ENCODE measurements around the gene PCDHA1.
"Not testable (repeated sequence)": the region's sequence is repeated elsewhere in the genome, so short reads cannot be mapped to it uniquely, and the experiment has no call there.

PCDHA1 gene

DNA sequence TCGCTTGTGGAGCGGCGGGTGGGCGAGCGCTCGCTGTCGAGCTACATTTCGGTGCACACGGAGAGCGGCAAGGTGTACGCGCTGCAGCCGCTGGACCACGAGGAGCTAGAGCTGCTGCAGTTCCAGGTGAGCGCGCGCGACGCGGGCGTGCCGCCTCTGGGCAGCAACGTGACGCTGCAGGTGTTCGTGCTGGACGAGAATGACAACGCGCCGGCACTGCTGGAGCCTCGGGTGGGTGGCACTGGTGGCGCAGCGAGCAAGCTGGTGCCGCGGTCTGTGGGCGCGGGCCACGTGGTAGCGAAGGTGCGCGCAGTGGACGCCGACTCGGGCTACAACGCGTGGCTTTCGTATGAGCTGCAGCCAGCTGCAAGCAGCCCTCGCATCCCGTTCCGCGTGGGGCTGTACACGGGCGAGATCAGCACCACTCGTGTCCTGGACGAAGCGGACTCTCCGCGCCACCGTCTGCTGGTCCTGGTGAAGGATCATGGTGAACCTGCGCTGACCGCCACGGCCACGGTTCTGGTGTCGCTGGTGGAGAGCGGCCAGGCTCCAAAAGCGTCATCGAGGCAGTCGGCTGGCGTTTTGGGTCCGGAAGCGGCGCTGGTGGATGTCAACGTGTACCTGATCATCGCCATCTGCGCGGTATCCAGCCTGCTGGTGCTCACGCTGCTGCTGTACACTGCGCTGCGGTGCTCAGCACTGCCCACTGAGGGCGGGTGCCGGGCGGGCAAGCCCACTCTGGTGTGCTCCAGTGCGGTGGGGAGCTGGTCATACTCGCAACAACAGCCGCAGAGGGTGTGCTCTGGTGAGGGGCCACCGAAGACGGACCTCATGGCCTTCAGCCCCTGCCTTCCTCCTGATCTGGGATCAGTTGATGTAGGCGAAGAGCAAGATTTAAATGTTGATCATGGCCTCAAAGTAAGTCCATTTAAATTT, 57.1 kb downstream of the PCDHA1 start:
- no CpG with 5 or more reads among the region's 87 CpGs for WGBS (ENCODE audit: extremely low coverage, insufficient coverage, insufficient read length)

DNA sequence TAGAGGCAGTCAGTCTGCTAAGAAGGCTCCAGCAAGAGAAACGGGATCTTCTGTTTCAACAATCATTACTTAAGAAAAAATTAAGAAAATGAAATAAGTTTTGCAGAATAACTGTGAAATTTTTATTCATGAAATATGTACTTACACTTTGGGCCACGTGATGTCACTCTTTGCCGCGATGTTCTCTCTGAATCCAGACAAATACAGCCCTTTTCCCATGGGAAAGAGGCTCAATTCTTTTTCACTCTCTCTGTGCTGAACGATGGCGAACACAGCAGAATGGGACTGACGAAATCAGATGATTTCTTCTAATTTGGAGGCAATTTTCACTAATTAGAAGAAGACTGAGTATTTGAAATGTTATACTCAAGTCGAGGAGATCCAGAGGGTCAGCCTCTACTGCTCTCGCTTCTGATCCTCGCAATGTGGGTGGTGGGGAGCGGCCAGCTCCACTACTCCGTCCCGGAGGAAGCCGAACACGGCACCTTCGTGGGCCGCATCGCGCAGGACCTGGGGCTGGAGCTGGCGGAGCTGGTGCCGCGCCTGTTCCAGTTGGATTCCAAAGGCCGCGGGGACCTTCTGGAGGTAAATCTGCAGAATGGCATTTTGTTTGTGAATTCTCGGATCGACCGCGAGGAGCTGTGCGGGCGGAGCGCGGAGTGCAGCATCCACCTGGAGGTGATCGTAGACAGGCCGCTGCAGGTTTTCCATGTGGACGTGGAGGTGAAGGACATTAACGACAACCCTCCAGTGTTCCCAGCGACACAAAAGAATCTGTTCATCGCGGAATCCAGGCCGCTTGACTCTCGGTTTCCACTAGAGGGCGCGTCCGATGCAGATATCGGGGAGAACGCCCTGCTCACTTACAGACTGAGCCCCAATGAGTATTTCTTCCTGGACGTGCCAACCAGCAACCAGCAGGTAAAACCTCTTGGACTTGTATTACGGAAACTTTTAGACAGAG, 62.5 kb downstream of the PCDHA1 start, which contains the start of gene PCDHA9:
Gene PCDHA9 (plus strand): TSS at position 244 of the 964 bp plus-strand sequence. CDS start 114 bp downstream, at position 358.
- not testable (repeated sequence) for H2BK12ac ChIP-seq (ENCODE audit: low read length); H3K27ac ChIP-seq (ENCODE audit: low read depth, low read length); H3K4me2 ChIP-seq (ENCODE audit: low read length); H2BK5ac ChIP-seq (ENCODE audit: low read depth, low read length, poor library complexity); H4K12ac ChIP-seq (ENCODE audit: low read depth, low read length); H2BK120ac ChIP-seq (ENCODE audit: insufficient read depth, low read length, poor library complexity); H3K23ac ChIP-seq (ENCODE audit: low read length); H3K79me1 ChIP-seq (ENCODE audit: low read length); H2AFZ ChIP-seq (ENCODE audit: insufficient read depth, low read length, poor library complexity); H3K18ac ChIP-seq (ENCODE audit: low read length); H3K4me1 ChIP-seq (ENCODE audit: control insufficient read depth in 1 of 2, insufficient read depth in 2 of 2, low read length in 2 of 2); DNase-seq; H3K79me2 ChIP-seq (ENCODE audit: control insufficient read depth, insufficient read depth, low read length, poor library complexity); H3K27me3 ChIP-seq (ENCODE audit: insufficient read depth, low read length); H4K8ac ChIP-seq (ENCODE audit: low read depth, low read length); H3K4ac ChIP-seq (ENCODE audit: low read depth, low read length); H3K9ac ChIP-seq (ENCODE audit: low read length); H3K9me3 ChIP-seq (ENCODE audit: insufficient read depth, low read depth, low read length); H3K14ac ChIP-seq (ENCODE audit: low read length); H3K36me3 ChIP-seq (ENCODE audit: control insufficient read depth in 1 of 2, insufficient read depth in 2 of 2, low read length in 2 of 2); H4K91ac ChIP-seq (ENCODE audit: low read depth, low read length); H2AK5ac ChIP-seq (ENCODE audit: low read length); H3K4me3 ChIP-seq (ENCODE audit: low read depth, low read length)
- WGBS (ENCODE audit: extremely low coverage, insufficient coverage, insufficient read length), result no CpG with 5 or more reads among the region's 48 CpGs

More for the DNA sequence above, 57.1 kb downstream of the PCDHA1 start:
- Histone ChIP-seq H3K14ac (ENCODE audit: low read length) (no peak overlapping the region), H2AFZ (ENCODE audit: insufficient read depth, low read length, poor library complexity) (no peak overlapping the region), H3K27ac (ENCODE audit: low read depth, low read length) (no peak overlapping the region), H3K23ac (ENCODE audit: low read length) (no peak overlapping the region), H3K79me2 (ENCODE audit: control insufficient read depth, insufficient read depth, low read length, poor library complexity) (no peaks in the 10 kb centered on the region), H3K36me3 (ENCODE audit: control insufficient read depth in 1 of 2, insufficient read depth in 2 of 2, low read length in 2 of 2) (no peaks in the 10 kb centered on the region), H3K4me1 (ENCODE audit: control insufficient read depth in 1 of 2, insufficient read depth in 2 of 2, low read length in 2 of 2) (no peaks in the 10 kb centered on the region), H3K4me2 (ENCODE audit: low read length) (no peak overlapping the region), H3K9ac (ENCODE audit: low read length) (no peak overlapping the region), H4K8ac (ENCODE audit: low read depth, low read length) (no peak overlapping the region), H3K4ac (ENCODE audit: low read depth, low read length) (no peak overlapping the region), H3K4me3 (ENCODE audit: low read depth, low read length) (no peak overlapping the region), H3K9me3 (ENCODE audit: insufficient read depth, low read depth, low read length) (no peaks in the 10 kb centered on the region), H4K12ac (ENCODE audit: low read depth, low read length) (no peak overlapping the region), H2BK12ac (ENCODE audit: low read length) (no peak overlapping the region), H2AK5ac (ENCODE audit: low read length) (no peak overlapping the region), H2BK120ac (ENCODE audit: insufficient read depth, low read length, poor library complexity) (no peak overlapping the region), H3K27me3 (ENCODE audit: insufficient read depth, low read length) (no peaks in the 10 kb centered on the region), H4K91ac (ENCODE audit: low read depth, low read length) (no peak overlapping the region), H3K18ac (ENCODE audit: low read length) (no peak overlapping the region), H2BK5ac (ENCODE audit: low read depth, low read length, poor library complexity) (no peak overlapping the region), H3K79me1 (ENCODE audit: low read length) (no peaks in the 10 kb centered on the region)
- DNase-seq, result no peak

DNA sequence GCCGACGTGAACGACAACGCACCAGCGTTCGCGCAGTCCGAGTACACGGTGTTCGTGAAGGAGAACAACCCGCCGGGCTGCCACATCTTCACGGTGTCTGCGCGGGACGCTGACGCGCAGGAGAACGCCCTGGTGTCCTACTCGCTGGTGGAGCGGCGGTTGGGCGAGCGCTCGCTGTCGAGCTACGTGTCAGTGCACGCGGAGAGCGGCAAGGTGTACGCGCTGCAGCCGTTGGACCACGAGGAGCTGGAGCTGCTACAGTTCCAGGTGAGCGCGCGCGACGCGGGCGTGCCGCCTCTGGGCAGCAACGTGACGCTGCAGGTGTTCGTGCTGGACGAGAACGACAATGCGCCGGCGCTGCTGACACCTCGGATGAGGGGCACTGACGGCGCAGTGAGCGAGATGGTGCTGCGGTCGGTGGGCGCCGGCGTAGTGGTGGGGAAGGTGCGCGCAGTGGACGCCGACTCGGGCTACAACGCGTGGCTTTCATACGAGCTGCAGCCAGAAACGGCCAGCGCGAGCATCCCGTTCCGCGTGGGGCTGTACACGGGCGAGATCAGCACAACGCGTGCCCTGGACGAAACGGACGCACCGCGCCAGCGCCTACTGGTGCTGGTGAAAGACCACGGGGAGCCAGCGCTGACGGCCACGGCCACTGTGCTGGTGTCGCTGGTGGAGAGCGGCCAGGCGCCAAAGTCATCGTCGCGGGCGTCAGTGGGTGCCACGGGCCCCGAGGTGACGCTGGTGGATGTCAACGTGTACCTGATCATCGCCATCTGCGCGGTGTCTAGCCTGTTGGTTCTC, 64.1 kb downstream of the PCDHA1 start:
- H3K4ac ChIP-seq (ENCODE audit: low read depth, low read length); H4K8ac ChIP-seq (ENCODE audit: low read depth, low read length); H3K27me3 ChIP-seq (ENCODE audit: insufficient read depth, low read length); H3K27ac ChIP-seq (ENCODE audit: low read depth, low read length); H3K4me1 ChIP-seq (ENCODE audit: control insufficient read depth in 1 of 2, insufficient read depth in 2 of 2, low read length in 2 of 2); H2BK5ac ChIP-seq (ENCODE audit: low read depth, low read length, poor library complexity); H3K79me2 ChIP-seq (ENCODE audit: control insufficient read depth, insufficient read depth, low read length, poor library complexity); DNase-seq; H3K4me3 ChIP-seq (ENCODE audit: low read depth, low read length); H3K23ac ChIP-seq (ENCODE audit: low read length); H3K9me3 ChIP-seq (ENCODE audit: insufficient read depth, low read depth, low read length); H3K4me2 ChIP-seq (ENCODE audit: low read length); H3K18ac ChIP-seq (ENCODE audit: low read length); H2BK12ac ChIP-seq (ENCODE audit: low read length); H3K14ac ChIP-seq (ENCODE audit: low read length); H2AK5ac ChIP-seq (ENCODE audit: low read length); H3K79me1 ChIP-seq (ENCODE audit: low read length); H4K12ac ChIP-seq (ENCODE audit: low read depth, low read length); H3K9ac ChIP-seq (ENCODE audit: low read length); H3K36me3 ChIP-seq (ENCODE audit: control insufficient read depth in 1 of 2, insufficient read depth in 2 of 2, low read length in 2 of 2); H2BK120ac ChIP-seq (ENCODE audit: insufficient read depth, low read length, poor library complexity); H2AFZ ChIP-seq (ENCODE audit: insufficient read depth, low read length, poor library complexity); H4K91ac ChIP-seq (ENCODE audit: low read depth, low read length): not testable (repeated sequence)
- WGBS (ENCODE audit: extremely low coverage, insufficient coverage, insufficient read length), result no CpG with 5 or more reads among the region's 101 CpGs

All from trophoblast cell (in vitro differentiated cells and primary cell).